Stimulated activated CD4-positive, alpha-beta T cell treated with anti-CD3 and anti-CD28 coated beads, Interleukin-12 subunit alpha, Interleukin-12 subunit beta, amount 100 ng/mL, for 4 hours (primary cell): ENCODE measurements around the gene ELN.
"Not testable (repeated sequence)": the region's sequence is repeated elsewhere in the genome, so short reads cannot be mapped to it uniquely, and the experiment has no call there.

Source experiments
- DNase-seq: peaks from one replicate; pipeline ENCODE4 v3.0.0-alpha.2; 2020

ELN gene

DNA sequence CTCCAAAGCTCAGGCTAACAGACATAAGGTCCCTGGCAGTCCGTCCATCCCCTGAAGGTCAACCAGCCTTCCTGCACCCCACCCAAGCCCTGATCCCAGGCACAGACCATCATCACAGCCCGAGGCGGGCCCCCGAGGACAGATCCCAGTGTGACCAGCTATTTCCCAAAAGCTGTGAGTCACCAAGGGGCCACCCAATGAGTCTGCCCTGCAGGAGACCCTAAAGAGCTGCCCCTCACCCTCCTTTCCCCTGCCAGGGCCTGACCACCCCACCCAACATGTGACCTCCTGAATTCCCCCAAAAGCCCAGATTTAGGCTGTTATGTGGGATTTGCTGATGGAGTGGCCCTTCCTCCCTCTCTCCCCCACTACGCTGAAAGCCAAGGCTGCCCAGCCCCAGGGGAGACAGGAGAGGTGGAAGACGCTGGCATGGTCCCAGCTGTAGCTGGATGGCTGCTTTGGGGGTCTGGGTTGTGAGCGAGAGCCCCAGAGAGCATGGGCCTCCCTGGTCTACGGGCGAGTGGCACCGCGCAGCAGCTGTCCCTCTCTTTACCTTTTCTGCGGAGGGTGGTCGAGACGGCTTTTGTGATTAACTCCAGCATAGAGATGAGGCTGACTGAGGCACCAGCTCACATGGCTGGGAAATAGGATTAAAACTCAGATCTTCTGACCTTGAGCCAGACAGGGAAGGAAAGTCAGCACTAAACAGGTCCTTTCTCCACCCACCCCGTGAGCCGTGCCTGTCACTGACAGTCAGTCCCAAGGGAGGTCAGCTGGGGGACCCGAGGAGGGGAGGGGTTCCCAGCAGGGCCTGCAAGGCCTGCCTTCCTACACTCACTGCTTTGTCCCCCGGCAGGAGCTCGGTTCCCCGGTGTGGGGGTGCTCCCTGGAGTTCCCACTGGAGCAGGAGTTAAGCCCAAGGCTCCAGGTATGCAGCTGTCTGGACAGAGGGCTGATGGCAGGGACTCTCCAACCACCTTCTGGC, 16.7 kb downstream of the ELN start:
- DNase-seq, result no peak

- not testable (repeated sequence) for DNase-seq
Observed at GRCh38 chr7:74046581-74046980, 18.6 kb downstream of the ELN start.

DNA sequence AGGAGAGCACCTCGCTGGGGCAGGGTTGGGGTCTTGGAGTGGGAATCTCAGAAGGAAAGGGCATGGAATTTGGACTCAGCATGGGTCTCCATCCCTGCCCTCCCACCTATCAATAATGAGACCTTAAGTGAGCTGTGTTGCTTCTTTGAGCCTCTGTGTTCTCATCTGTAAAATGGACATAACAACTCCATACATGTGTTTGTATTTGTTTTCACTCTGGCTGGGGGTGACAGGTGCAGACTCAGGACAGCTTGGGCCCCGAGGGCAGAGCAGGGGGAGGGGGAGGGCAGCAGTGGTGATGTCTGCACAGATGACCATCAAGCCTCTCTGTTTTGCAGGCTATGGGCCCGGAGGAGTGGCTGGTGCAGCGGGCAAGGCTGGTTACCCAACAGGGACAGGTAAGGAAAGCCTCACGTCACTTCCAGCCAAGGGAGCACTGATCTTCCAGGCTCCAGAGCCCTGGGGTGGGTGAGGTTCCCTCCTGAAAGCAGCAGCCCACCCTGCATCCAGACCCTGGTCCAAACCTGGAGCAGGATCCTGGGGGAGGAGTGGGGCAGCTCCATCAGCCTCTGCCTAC, 19.9 kb downstream of the ELN start:
- DNase-seq, result no peak

GRCh38 chr7:74048999-74049599, 21.1 kb downstream of the ELN start:
- no peak for DNase-seq

- no peak for DNase-seq
Observed at GRCh38 chr7:74049997-74050798, 22.2 kb downstream of the ELN start.

DNA sequence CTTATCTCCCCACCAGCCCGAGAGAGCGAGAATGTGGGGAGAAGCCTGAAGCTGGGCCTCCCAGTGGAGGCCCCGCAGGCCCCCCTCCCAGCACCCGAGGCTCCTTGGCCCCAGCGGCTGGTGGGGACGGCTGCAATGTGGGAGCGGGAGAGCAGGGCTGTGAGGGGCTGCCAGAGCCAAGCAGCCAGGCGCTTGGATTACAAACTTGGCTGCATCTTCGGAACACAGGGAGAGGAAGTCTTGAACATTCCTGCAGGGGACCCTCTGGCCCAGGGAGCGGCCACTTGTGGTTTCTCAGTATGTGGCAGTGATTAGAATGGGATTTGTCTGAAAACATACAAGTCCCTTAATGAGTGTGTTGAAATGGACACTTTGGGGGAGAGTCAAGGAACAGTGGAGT, 23.2 kb downstream of the ELN start:
- no peak for DNase-seq

DNA sequence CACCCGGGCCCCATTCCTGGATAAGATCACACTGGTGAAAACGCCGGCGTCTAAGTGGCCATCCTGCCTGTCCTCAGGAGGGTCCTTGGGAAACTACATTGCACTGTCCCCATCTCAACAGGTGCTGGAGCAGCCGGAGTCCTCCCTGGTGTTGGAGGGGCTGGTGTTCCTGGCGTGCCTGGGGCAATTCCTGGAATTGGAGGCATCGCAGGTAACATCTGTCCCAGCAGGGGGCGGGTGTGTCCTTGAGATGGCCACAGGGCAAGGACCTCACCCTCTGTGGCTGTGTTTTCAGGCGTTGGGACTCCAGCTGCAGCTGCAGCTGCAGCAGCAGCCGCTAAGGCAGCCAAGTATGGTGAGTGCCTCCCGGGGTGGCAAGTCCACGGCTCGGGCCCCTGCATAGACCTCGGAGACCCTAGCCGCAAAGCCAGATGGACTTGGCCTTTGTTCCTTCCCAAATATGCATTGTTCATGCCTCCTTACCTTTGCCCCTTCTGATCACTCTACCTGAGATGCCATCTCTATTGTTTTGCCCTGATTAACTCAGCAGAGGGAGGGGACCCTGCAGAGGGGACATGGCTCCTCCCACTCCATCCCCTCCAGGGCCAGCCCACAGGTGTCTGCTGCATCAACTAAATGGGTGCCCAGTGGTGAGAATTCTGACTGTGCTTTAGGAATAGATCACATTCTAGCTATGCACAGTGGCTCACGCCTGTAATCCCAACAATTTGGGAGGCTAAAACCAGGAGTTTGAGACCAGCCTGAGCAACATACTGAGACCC, 23.8 kb downstream of the ELN start:
- no peak for DNase-seq

- no peak for DNase-seq
Observed at GRCh38 chr7:74052628-74053027, 24.7 kb downstream of the ELN start.

DNA sequence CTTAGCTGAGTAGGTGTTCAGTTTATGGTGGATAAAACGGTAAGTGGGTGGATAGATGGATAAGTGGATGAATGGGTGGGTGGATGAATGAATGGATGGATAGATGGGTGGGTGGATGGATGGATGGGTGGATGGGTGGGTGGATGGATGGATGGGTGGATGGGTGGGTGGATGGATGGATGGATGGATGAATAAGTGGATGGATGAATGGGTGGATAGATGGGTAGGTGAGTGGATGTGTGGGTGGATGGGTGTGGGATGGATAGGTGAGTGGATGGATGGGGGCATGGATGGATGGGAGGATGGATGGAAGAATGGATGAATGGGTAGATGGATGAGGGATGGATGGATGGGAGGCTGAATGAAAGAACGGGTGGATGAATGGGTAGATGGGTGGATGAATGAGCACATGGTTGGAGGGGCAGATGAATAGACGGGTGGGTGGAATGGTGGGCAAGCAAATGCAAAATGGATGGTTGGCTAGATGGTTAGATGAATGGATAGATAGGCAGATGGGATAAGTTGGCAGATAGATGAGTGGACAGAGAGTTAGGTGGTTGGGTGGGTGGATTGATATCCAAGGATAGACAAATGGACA, 25.7 kb downstream of the ELN start:
- DNase-seq, result no peak

- DNase-seq, result no peak
Observed at GRCh38 chr7:74056096-74056915, 28.3 kb downstream of the ELN start.

DNA sequence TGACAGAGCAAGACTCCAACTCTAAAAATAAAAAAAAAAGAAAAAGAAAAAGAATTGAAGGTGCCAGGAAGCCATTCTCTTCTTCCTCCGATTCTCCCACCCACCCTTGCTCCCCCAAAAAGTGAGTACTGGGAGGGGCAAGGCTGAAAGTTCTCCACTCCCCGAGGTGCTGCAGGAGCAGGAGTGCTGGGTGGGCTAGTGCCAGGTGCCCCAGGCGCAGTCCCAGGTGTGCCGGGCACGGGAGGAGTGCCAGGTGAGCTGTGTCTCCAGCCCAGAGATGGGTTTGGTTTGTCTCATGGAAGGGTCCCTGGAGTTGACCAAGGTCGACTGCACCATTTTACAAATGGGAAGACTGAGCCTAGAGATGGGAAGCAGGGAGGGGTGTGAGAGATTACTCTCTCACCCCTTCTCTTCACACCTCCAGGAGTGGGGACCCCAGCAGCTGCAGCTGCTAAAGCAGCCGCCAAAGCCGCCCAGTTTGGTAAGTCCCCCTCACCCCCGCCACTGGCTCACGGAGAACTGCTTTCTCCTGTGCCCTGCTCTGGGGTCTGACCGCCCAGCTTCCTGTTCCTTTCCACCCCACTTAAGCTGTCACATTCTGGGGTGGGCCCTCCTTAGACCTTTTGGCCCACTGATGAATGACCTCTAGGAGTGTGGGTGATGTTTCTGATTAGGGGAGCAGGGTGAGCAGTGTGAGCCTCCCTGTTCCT, 29.4 kb downstream of the ELN start:
- no peak for DNase-seq

GRCh38 chr7:74057987-74058386, 30.0 kb downstream of the ELN start:
- DNase-seq, result no peak

GRCh38 chr7:74058486-74058885, 30.5 kb downstream of the ELN start:
- DNase-seq, result no peak

DNA sequence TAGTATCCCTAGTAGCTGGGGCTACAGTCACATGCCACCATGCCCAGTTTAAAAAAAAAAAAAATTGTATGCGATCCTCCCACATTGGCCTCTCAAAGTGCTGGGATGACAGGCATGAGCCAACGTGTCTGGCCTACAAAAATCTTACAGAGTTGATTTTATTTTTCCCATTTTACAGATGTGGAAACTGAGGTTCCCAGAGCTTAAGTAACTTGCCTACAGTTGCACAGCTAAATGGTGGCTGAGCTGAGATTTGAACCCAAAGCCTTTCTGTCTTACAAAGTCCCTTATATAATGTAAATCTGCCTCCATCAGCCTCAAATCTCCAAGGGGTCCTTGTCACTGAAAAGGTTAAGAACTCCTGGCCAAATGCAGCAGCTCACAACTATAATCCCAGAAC, 31.1 kb downstream of the ELN start:
- DNase-seq, result no peak

GRCh38 chr7:74059681-74060588, 32.0 kb downstream of the ELN start:
- DNase-seq, result no peak

DNA sequence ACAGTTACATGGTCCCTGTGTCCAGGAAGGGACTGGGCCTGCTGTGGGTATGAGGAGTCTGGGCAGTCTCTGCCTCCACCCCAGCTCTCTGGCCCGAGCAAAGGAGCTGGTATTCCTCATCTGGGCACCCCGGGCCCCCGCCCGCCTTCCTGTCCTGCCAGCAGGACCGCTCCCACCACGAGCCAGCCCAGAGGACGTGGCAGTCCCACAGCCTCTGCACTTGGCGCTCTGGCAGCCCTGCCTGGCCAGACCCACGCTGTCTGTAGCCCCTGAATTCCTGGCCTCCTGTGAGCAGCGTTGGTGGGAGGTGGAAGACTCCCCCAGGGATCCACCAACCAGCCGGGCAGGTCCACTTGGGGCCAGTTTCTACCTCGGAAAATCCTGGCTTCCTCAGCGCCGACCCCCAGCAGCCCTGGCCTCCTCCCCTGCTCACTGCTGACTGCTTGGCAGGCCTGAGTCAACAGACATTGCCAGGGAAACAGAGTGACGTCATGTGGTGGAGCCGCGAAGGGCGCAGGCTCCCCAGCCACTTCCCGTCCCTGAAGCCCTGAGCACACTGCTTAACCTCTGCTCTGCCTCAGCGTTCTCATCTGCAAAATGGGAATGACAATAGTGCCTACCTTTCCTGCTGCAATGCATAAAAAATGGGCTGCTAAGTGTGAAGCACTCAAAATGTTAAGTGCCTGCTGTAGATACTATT, 34.0 kb downstream of the ELN start:
- DNase-seq, result peak; percentile 20

DNA sequence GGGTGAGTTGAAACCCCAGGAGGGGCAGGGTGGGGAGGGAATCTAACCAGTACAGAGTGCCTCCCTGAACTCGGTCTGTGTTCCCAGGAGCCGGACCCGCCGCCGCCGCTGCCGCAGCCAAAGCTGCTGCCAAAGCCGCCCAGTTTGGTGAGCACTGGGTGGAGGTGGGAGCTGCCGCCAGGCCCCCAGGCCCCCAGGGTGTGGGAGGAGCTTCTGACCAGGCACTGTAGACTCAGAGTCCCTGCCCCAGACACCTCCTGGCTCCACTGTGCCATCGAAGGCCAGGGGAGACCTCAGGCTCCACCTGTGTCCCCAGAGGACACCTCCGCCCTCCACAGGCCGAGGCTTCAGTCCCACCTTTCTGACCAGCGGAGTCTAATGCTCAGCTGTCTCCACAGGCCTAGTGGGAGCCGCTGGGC, 35.3 kb downstream of the ELN start:
- no peak for DNase-seq

- DNase-seq, result no peak
Observed at GRCh38 chr7:74063646-74064045, 35.7 kb downstream of the ELN start.

DNA sequence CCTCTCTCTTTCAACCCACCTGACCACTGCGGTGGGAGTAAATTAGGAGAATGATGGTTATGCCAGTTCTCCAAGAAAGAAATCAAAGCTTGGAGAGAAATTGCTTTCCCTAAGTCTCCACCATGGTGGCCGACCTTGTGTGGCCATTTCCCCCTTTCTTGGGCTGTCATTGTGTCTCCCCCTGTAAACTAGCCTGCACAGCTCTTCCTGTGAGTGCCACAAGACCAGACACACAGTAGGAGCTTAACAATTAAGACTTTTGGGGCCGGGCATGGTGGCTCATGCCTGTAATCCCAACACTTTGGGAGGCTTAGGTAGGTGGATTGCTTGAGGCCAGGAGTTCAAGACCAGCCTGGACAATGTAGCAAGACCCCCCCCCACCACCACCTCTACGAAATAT, 36.7 kb downstream of the ELN start:
- DNase-seq, result no peak
